Activated T-cell treated with anti-CD3 and anti-CD28 coated beads for 4 hours (primary cell): Measurements from ENCODE around the gene ADPGK.
"Not testable (repeated sequence)": the region's sequence is repeated elsewhere in the genome, so short reads cannot be mapped to it uniquely, and the experiment has no call there.

Experiments
- DNase-seq: peaks from one replicate; pipeline ENCODE4 v3.0.0-alpha.2; 2020

The ADPGK gene

GRCh38 chr15:72783640-72784455 lies at the start of gene ADPGK:
ADPGK (minus strand) TSS chr15:72783758; CDS start chr15:72783691, 67 bp downstream.
- peak; percentile 96 for DNase-seq

DNA sequence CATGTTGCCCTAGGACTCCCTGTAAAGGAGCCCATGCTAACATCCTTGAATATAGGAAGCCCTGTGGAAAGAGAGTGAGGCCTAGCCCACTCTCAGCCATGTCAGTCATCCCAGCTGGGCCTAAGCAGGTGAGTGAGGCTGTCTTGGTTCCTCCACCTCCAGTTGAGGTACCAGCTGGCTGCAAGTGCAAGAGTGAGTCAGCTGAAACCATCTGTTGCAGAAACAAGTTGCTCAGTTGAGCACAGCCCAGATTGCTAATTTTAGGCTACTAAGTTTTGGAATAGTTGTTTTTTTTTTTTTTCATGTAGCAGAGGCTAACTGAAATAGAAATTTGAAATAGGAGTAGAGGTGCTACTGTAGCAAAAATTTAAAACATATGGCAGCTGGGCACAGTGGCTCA lies 43.7 kb upstream of the ADPGK start:
- no peak for DNase-seq

- no peak for DNase-seq
These were observed 43.1 kb upstream of the ADPGK start for GRCh38 chr15:72826611-72827010.

GRCh38 chr15:72825829-72826228 lies 42.3 kb upstream of the ADPGK start:
- DNase-seq, result no peak

DNA sequence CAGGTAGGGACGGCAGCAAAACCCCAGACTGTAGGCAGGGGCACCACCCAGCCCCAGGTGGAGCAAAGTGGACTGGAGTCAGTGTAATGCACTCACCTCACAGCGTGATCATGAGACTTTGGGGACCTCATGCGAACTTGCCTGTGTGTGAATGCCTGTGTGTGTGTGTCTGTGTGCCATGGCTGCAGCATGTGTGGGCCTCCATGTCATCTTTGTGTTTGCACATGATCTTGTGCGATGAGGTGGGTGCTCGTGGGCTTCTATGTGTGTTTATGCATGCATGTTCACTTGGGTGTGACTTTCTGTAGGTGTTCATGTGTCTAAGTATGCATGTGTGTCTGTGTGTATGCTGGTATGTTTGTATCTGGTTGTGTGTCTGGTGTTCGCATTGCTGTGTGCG lies 41.2 kb upstream of the ADPGK start:
- DNase-seq, result no peak

GRCh38 chr15:72824112-72824511 lies 40.6 kb upstream of the ADPGK start:
- DNase-seq, result no peak

DNA sequence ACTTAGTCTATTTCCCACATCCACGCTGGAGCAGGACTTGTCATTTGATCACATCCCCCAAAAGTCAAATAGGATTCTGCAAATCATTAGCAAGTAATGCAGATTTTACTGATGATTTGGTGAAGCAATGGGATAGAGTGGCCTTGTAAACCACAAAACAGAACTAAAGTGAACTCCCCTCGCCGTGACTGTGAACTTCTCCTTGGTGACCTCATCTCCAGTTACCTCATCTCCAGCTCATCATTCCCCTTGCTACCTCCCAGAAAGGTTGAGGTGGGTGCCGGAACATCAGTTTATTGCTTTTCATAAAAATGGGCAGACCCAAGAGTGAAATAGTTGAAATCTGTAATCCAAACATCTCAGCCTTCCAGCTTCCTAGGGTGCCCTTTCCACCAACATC lies 36.7 kb upstream of the ADPGK start:
- DNase-seq, result no peak

DNA sequence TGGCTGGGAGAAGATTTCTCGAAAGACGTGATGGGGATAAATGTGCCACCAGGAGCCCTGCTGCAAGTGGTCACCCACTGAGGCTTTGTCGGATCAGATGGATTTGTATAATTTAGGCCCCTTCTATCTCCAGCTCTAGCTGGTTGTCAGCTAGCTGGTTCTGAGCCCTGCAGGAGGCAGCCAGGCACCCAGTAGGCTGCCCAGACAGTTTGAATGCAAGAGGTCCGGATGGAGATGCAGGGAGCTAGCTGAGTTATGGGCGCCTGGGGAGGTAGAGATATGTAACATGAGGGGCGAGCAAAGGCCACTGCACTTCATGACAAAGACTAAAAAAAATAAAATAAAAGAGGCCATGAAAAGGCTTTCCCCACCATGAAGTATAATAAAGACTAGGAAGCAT lies 35.1 kb upstream of the ADPGK start:
- no peak for DNase-seq

GRCh38 chr15:72813345-72814004 lies 29.9 kb upstream of the ADPGK start:
- DNase-seq, result no peak

GRCh38 chr15:72809329-72809728 lies 25.8 kb upstream of the ADPGK start:
- no peak for DNase-seq

DNA sequence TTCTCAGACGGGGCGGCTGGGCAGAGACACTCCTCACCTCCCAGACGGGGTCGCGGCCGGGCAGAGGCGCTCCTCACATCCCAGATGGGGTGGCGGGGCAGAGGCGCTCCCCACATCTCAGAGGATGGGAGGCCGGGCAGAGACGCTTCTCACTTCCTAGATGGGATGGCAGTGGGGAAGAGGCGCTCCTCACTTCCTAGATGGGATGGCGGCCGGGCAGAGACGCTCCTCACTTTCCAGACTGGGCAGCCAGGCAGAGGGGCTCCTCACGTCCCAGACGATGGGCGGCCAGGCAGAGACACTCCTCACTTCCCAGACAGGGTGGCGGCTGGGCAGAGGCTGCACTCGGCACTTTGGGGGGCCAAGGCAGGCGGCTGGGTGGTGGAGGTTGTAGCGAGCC lies 23.8 kb upstream of the ADPGK start:
- not testable (repeated sequence) for DNase-seq

GRCh38 chr15:72803006-72803405 lies 19.4 kb upstream of the ADPGK start:
- DNase-seq, result no peak

GRCh38 chr15:72801590-72802325 lies 18.2 kb upstream of the ADPGK start:
- DNase-seq, result no peak

- DNase-seq, result no peak
These were observed 17.4 kb upstream of the ADPGK start for GRCh38 chr15:72800833-72801481.

- DNase-seq, result no peak
These were observed 14.3 kb upstream of the ADPGK start for GRCh38 chr15:72797834-72798233.

DNA sequence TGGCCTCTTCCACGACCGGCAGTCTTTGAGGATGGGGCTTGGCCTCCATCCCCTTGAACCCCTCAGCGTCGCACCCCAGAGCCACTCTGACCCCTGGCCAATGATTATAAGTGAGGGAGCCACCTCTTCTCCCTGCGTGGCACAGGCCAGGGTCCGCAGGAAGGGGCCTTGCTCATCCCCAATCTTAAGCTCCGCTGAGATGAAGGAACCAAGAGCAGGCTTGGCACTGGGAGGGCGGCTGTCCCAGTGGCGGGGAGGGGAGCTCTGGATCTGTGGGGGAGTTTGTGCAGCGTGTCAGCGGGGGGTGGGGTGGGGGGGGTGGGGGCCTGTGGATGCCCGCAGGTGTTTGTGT lies 13.8 kb upstream of the ADPGK start:
- DNase-seq, result no peak

GRCh38 chr15:72796515-72797337 lies 13.2 kb upstream of the ADPGK start:
- DNase-seq, result no peak

DNA sequence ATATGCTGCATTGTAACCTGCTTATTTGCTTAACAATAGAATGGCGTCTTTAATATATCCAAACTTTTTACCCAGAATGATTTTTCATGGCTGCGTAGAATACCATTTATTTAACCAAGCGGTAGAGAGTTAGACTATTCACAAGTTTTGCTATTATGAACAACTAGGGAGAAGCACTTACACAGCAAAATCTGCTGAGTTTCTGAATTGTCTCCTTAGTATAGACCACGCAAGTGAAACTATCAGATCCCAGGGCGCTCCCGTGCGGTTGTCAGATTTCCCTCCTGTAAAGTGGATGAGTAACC lies 12.6 kb upstream of the ADPGK start:
- DNase-seq, result no peak

- no peak for DNase-seq
These were observed 10.5 kb upstream of the ADPGK start for GRCh38 chr15:72793766-72794660.

- no peak for DNase-seq
These were observed 8.9 kb upstream of the ADPGK start for GRCh38 chr15:72792431-72792830.

GRCh38 chr15:72790302-72790910 lies 6.8 kb upstream of the ADPGK start:
- DNase-seq, result no peak
